Endothelial cell (in vitro differentiated cells): ENCODE results near the gene ETFA. TPM values are rescaled to one million over a fixed set of nuclear protein-coding genes. Genes with fewer than 3 reads are reported as not detected.

ENCODE experiments used
- DNase-seq: peaks from one replicate; pipeline ENCODE4 v3.0.0; 2021; ENCODE audit warnings: low spot score
- H3K27ac Mint-ChIP-seq: one replicate; pipeline ENCODE4 v1.8.0; 2021; ENCODE audit warnings: mixed read lengths, inconsistent platforms; ENCODE audit not compliant: unreplicated experiment
- H3K27me3 Mint-ChIP-seq: one replicate; pipeline ENCODE4 v1.8.0; 2021; ENCODE audit warnings: mild to moderate bottlenecking, moderate library complexity, mixed read lengths, inconsistent platforms; ENCODE audit not compliant: unreplicated experiment
- H3K36me3 Mint-ChIP-seq: one replicate; pipeline ENCODE4 v1.8.0; 2021; ENCODE audit warnings: mild to moderate bottlenecking, low read depth, mixed read lengths, inconsistent platforms; ENCODE audit not compliant: unreplicated experiment
- H3K4me1 Mint-ChIP-seq: one replicate; pipeline ENCODE4 v1.8.0; 2021; ENCODE audit warnings: mild to moderate bottlenecking, mixed read lengths, inconsistent platforms; ENCODE audit not compliant: unreplicated experiment
- H3K4me3 Mint-ChIP-seq: one replicate; pipeline ENCODE4 v1.8.0; 2021; ENCODE audit warnings: mild to moderate bottlenecking, mixed read lengths, inconsistent platforms; ENCODE audit not compliant: unreplicated experiment
- H3K9me3 Mint-ChIP-seq: one replicate; pipeline ENCODE4 v1.8.0; 2021; ENCODE audit warnings: mixed read lengths, inconsistent platforms; ENCODE audit not compliant: unreplicated experiment
- CTCF ChIP-seq: fragments of 200-600 bp; sonication (generic); IDR thresholded peaks from one replicate; pipeline ENCODE4 v1.5.0; 2021; ENCODE audit warnings: antibody characterized with exemption; ENCODE audit not compliant: unreplicated experiment
- total RNA-seq: library from RNA; stranded (reverse); fragmentation: NEBNext Ultra II Directional; extraction: Animal tissue kit (Norgen Biotek cat#: 25700); gene quantifications from one replicate; pipeline ENCODE4 v1.2.1, GENCODE V29; 2021; ENCODE audit not compliant: unreplicated experiment

The ETFA gene
- total RNA-seq, 1 donor from 2014 or later, result 103 TPM

DNA sequence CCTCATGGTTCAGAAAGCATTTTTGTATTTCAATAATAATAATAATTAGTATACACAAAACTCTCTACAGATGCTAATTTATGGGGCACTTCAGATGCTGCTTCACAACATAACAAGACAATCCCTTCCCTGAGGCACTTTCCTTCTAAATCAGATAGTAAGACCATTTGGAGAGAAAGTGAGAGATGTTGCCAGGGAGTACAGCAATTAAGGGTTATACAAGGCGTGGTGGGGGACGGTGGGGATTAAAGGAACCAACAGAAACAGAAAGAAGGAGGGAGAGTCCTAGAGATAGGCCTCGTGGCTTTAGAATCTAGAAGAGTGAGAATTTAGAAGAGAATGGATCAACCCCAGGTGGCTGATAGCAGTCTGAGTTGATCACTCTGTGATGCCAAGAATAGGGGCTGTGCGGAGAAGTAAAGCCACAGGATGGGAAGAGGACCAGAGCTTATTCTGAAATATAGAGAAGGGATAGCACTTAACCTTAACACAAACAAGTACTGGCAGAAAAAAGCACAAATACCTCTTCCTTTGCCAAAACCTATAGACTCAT, 76.9 kb downstream of the ETFA start:
- TF ChIP-seq CTCF, result no peak
- no peak for DNase-seq
- Mint-ChIP-seq H3K36me3 (peaks cover 7% of the 10 kb centered on the region), H3K27ac (no peak overlapping the region), H3K4me1 (no peaks in the 10 kb centered on the region), H3K27me3 (no peaks in the 10 kb centered on the region), H3K4me3 (no peak overlapping the region), H3K9me3 (no peaks in the 10 kb centered on the region)

DNA sequence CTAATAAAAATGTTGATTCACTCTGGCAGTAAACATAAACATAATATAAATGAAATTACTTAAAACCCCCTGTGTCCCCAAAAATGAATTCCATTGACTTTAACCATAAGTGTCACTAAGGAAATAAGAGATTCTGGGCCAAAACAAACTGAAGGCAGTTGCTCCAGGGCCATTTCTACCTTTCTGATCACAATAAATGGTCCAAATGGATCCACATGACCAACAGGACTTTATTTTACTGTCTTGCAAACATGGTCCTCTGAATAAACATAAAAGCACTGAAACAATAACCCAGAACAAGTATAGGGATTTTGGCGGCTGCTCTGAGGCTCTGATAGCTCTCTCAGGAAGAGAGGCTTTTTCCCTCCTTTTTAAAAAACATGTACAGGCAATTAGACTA, 77.3 kb downstream of the ETFA start:
- TF ChIP-seq CTCF, result no peak
- Mint-ChIP-seq H3K27me3 (no peaks in the 10 kb centered on the region), H3K4me3 (no peak overlapping the region), H3K4me1 (no peaks in the 10 kb centered on the region), H3K9me3 (no peaks in the 10 kb centered on the region), H3K27ac (no peak overlapping the region), H3K36me3 (peaks cover 7% of the 10 kb centered on the region)
- DNase-seq, result no peak

- H3K36me3 Mint-ChIP-seq, result peaks cover 10% of the 10 kb centered on the region
- no peaks in the 10 kb centered on the region for H3K4me1 Mint-ChIP-seq
- no peak for TF ChIP-seq CTCF
- no peak for DNase-seq
- H3K9me3 Mint-ChIP-seq, result no peaks in the 10 kb centered on the region
- H3K27ac Mint-ChIP-seq, result no peak overlapping the region
- H3K4me3 Mint-ChIP-seq, result no peak overlapping the region
- no peaks in the 10 kb centered on the region for H3K27me3 Mint-ChIP-seq
Measured at GRCh38 chr15:76229266-76229665, 82.0 kb downstream of the ETFA start.

GRCh38 chr15:76223521-76223920, 87.7 kb downstream of the ETFA start:
- Mint-ChIP-seq H3K4me3 (no peak overlapping the region), H3K4me1 (no peaks in the 10 kb centered on the region), H3K36me3 (peaks cover 17% of the 10 kb centered on the region), H3K27ac (no peak overlapping the region), H3K27me3 (no peaks in the 10 kb centered on the region), H3K9me3 (no peaks in the 10 kb centered on the region)
- no peak for DNase-seq
- TF ChIP-seq CTCF, result no peak

- Mint-ChIP-seq H3K27me3 (peaks cover 2% of the 10 kb centered on the region), H3K36me3 (peaks cover 19% of the 10 kb centered on the region), H3K4me3 (no peak overlapping the region), H3K9me3 (no peaks in the 10 kb centered on the region), H3K4me1 (no peaks in the 10 kb centered on the region), H3K27ac (no peak overlapping the region)
- no peak for DNase-seq
- no peak for TF ChIP-seq CTCF
Measured at GRCh38 chr15:76222159-76222558, 89.1 kb downstream of the ETFA start.
